HepG2 (cell line): ENCODE measurements around the gene AGO4. TPM values are rescaled to one million over a fixed set of nuclear protein-coding genes. Genes with fewer than 3 reads are reported as not detected.
A peak's percentile ranks its signal among the peaks of the same experiment; 100 is the strongest.

Experiments used
- CREB1 ChIP-seq, 2 experiments: fragments of 450-650 bp in 1 of 2; IDR thresholded peaks; 2 replicates each; pipeline ENCODE4 v1.6.1; 2016 to 2017; ENCODE audit warnings: control low read depth in 1 of 2, mild to moderate bottlenecking in 1 of 2, missing compliant biosample characterization in 1 of 2, missing genetic modification characterization in 1 of 2
- RBFOX2 ChIP-seq: fragments of 200-400 bp; formaldehyde crosslinking; IDR thresholded peaks from 2 replicates; pipeline ENCODE4 v1.6.1; 2017; ENCODE audit warnings: low read depth, mild to moderate bottlenecking, low read length
- RCOR2 ChIP-seq: IDR thresholded peaks from 2 replicates; pipeline ENCODE4 v1.6.1; 2016; ENCODE audit warnings: missing biosample characterization, missing genetic modification reagents
- SP5 ChIP-seq: IDR thresholded peaks from 2 replicates; pipeline ENCODE4 v1.6.1; 2016; ENCODE audit warnings: low read depth, borderline replicate concordance
- STAT5B ChIP-seq: sonication (generic); formaldehyde crosslinking; IDR thresholded peaks from 2 replicates; pipeline ENCODE4 v1.4.0; 2020; ENCODE audit warnings: missing genetic modification reagents
- YY1 ChIP-seq: IDR thresholded peaks from 2 replicates; pipeline ENCODE4 v1.6.1; 2011; ENCODE audit warnings: low read length, low read depth, moderate library complexity, mild to moderate bottlenecking; ENCODE audit not compliant: insufficient read depth, insufficient replicate concordance
- ZIK1 ChIP-seq: sonication (generic); formaldehyde crosslinking; IDR thresholded peaks from 2 replicates; pipeline ENCODE4 v1.5.0; 2020; ENCODE audit warnings: mild to moderate bottlenecking, low read depth, missing genetic modification reagents, borderline replicate concordance
- ZNF12 ChIP-seq: sonication (generic); formaldehyde crosslinking; IDR thresholded peaks from 2 replicates; pipeline ENCODE4 v1.5.0; 2020; ENCODE audit warnings: missing genetic modification reagents
- ZNF350 ChIP-seq: sonication (generic); formaldehyde crosslinking; IDR thresholded peaks from 2 replicates; pipeline ENCODE4 v1.4.0; 2020; ENCODE audit warnings: mild to moderate bottlenecking, low read depth, missing genetic modification reagents, borderline replicate concordance
- ZNF468 ChIP-seq: sonication (generic); formaldehyde crosslinking; IDR thresholded peaks from 2 replicates; pipeline ENCODE4 v1.8.0; 2022; ENCODE audit warnings: mild to moderate bottlenecking, moderate library complexity, missing genetic modification reagents
- ZNF501 ChIP-seq: sonication (generic); formaldehyde crosslinking; IDR thresholded peaks from 2 replicates; pipeline ENCODE4 v1.5.1; 2020; ENCODE audit warnings: mild to moderate bottlenecking, moderate library complexity, missing genetic modification reagents
- ZNF547 ChIP-seq: sonication (generic); formaldehyde crosslinking; IDR thresholded peaks from 2 replicates; pipeline ENCODE4 v1.5.1; 2020; ENCODE audit warnings: mild to moderate bottlenecking, missing genetic modification reagents
- ZSCAN20 ChIP-seq: sonication (generic); formaldehyde crosslinking; IDR thresholded peaks from 2 replicates; pipeline ENCODE4 v1.4.0; 2020; ENCODE audit warnings: missing genetic modification reagents, mild to moderate bottlenecking, borderline replicate concordance
- polyA plus RNA-seq, 8 experiments: library from polyadenylated mRNA; depleted of rRNA in 3 of 8; stranded (reverse) in 7 of 8; unstranded in 1 of 8; fragments of >200 nt; fragmentation: Illumina TruSeq in 4 of 8; extraction: Trizol in 4 of 8; gene quantifications; 2 replicates each; pipeline versions ENCODE4 v1.2.1 to v1.2.3, GENCODE V29; 2011 to 2016; ENCODE audit warnings: low read depth in 4 of 8, missing spikeins in 1 of 8, mixed read lengths in 1 of 8; ENCODE audit not compliant: insufficient read depth in 1 of 8
- total RNA-seq, 5 experiments: library from RNA; depleted of rRNA; stranded (reverse); fragments of >200 nt; fragmentation: Illumina TruSeq; extraction: Trizol; gene quantifications; 2 replicates each; pipeline ENCODE4 v1.2.3, GENCODE V29; 2016; ENCODE audit warnings: low read depth in 1 of 5
- TF ChIP-seq, protein P1 (sequence below): sonication (generic); formaldehyde crosslinking; IDR thresholded peaks from 2 replicates; pipeline ENCODE4 v1.5.1; 2020; ENCODE audit warnings: missing genetic modification reagents, mild to moderate bottlenecking, borderline replicate concordance
- TF ChIP-seq, protein P2 (sequence below): IDR thresholded peaks from 2 replicates; pipeline ENCODE4 v1.6.1; 2016; ENCODE audit warnings: mild to moderate bottlenecking
- TF ChIP-seq, protein P3 (sequence below): sonication (generic); formaldehyde crosslinking; IDR thresholded peaks from one replicate; pipeline ENCODE4 v1.5.1; 2020; ENCODE audit warnings: mild to moderate bottlenecking, missing genetic modification reagents; ENCODE audit errors: not compliant biosample characterization

AGO4 gene
- total and polyA plus RNA-seq, 2 of the 13 experiments (the other 11 are each of a cell fraction or from before 2014, with no cell fraction given) = 6.0 to 13.8 TPM

DNA sequence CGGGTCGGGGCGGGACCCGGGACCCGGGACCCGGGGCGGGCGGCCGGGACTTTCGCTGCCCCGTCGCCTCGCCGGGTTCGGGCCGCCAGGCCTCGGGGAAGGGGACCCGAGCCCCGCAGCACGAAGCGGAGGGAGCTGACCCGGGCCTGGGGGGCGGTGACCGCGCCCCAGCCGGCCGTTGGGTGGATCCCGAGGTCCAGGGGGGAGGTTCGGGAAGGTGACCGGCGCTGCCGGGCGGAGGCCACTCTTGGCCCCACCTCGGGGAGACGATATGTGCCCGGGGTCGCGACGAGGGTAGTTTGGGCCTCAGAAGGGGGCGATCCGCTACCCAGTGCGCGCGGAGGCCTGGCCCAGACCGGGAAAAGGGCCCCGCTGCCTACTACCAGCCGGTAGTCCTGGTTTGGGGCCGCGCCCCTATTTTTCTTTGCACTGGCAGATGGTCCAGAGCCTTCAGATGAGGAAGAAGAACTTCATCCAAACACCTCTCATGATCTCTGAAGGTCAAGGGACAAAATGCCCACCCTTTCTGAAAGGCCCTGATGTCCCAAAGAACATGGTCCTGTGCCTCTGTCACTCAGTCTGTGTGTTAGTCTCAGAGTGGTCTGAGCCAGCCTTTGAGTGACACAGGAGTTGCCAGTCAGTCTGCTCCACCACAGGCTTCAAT is 766 bp downstream of the AGO4 start (continued):
- TF ChIP-seq, protein P1, sequence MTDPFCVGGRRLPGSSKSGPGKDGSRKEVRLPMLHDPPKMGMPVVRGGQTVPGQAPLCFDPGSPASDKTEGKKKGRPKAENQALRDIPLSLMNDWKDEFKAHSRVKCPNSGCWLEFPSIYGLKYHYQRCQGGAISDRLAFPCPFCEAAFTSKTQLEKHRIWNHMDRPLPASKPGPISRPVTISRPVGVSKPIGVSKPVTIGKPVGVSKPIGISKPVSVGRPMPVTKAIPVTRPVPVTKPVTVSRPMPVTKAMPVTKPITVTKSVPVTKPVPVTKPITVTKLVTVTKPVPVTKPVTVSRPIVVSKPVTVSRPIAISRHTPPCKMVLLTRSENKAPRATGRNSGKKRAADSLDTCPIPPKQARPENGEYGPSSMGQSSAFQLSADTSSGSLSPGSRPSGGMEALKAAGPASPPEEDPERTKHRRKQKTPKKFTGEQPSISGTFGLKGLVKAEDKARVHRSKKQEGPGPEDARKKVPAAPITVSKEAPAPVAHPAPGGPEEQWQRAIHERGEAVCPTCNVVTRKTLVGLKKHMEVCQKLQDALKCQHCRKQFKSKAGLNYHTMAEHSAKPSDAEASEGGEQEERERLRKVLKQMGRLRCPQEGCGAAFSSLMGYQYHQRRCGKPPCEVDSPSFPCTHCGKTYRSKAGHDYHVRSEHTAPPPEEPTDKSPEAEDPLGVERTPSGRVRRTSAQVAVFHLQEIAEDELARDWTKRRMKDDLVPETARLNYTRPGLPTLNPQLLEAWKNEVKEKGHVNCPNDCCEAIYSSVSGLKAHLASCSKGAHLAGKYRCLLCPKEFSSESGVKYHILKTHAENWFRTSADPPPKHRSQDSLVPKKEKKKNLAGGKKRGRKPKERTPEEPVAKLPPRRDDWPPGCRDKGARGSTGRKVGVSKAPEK (CRISPR knock-in tag) = no peak
- TF ChIP-seq ZNF547 (CRISPR knock-in tag) = 0 out of 2 replicates have a peak, but pooled peaks have one; percentile 31
- TF ChIP-seq YY1 = peak; percentile 26
- TF ChIP-seq ZNF350 (CRISPR knock-in tag) = no peak
- TF ChIP-seq, protein P2, sequence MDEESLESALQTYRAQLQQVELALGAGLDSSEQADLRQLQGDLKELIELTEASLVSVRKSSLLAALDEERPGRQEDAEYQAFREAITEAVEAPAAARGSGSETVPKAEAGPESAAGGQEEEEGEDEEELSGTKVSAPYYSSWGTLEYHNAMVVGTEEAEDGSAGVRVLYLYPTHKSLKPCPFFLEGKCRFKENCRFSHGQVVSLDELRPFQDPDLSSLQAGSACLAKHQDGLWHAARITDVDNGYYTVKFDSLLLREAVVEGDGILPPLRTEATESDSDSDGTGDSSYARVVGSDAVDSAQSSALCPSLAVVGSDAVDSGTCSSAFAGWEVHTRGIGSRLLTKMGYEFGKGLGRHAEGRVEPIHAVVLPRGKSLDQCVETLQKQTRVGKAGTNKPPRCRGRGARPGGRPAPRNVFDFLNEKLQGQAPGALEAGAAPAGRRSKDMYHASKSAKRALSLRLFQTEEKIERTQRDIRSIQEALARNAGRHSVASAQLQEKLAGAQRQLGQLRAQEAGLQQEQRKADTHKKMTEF (CRISPR knock-in tag) = no peak
- peak; percentile 67 for TF ChIP-seq RBFOX2
- TF ChIP-seq RCOR2 = no peak
- 0 out of 2 replicates have a peak, but pooled peaks have one; percentile 49 for TF ChIP-seq ZSCAN20 (CRISPR knock-in tag)
- TF ChIP-seq CREB1 (IDR thresholded peaks at IDR 0.05) = no peak
- no peak for TF ChIP-seq CREB1 (CRISPR knock-in tag; IDR thresholded peaks at IDR 0.05)
- no peak for TF ChIP-seq STAT5B (CRISPR knock-in tag)
- TF ChIP-seq ZNF501 (CRISPR knock-in tag) = peak; percentile 61
- no peak for TF ChIP-seq SP5 (CRISPR knock-in tag)
- TF ChIP-seq ZNF468 (CRISPR knock-in tag) = no peak
- no peak for TF ChIP-seq ZNF12 (CRISPR knock-in tag)
- TF ChIP-seq, protein P3, sequence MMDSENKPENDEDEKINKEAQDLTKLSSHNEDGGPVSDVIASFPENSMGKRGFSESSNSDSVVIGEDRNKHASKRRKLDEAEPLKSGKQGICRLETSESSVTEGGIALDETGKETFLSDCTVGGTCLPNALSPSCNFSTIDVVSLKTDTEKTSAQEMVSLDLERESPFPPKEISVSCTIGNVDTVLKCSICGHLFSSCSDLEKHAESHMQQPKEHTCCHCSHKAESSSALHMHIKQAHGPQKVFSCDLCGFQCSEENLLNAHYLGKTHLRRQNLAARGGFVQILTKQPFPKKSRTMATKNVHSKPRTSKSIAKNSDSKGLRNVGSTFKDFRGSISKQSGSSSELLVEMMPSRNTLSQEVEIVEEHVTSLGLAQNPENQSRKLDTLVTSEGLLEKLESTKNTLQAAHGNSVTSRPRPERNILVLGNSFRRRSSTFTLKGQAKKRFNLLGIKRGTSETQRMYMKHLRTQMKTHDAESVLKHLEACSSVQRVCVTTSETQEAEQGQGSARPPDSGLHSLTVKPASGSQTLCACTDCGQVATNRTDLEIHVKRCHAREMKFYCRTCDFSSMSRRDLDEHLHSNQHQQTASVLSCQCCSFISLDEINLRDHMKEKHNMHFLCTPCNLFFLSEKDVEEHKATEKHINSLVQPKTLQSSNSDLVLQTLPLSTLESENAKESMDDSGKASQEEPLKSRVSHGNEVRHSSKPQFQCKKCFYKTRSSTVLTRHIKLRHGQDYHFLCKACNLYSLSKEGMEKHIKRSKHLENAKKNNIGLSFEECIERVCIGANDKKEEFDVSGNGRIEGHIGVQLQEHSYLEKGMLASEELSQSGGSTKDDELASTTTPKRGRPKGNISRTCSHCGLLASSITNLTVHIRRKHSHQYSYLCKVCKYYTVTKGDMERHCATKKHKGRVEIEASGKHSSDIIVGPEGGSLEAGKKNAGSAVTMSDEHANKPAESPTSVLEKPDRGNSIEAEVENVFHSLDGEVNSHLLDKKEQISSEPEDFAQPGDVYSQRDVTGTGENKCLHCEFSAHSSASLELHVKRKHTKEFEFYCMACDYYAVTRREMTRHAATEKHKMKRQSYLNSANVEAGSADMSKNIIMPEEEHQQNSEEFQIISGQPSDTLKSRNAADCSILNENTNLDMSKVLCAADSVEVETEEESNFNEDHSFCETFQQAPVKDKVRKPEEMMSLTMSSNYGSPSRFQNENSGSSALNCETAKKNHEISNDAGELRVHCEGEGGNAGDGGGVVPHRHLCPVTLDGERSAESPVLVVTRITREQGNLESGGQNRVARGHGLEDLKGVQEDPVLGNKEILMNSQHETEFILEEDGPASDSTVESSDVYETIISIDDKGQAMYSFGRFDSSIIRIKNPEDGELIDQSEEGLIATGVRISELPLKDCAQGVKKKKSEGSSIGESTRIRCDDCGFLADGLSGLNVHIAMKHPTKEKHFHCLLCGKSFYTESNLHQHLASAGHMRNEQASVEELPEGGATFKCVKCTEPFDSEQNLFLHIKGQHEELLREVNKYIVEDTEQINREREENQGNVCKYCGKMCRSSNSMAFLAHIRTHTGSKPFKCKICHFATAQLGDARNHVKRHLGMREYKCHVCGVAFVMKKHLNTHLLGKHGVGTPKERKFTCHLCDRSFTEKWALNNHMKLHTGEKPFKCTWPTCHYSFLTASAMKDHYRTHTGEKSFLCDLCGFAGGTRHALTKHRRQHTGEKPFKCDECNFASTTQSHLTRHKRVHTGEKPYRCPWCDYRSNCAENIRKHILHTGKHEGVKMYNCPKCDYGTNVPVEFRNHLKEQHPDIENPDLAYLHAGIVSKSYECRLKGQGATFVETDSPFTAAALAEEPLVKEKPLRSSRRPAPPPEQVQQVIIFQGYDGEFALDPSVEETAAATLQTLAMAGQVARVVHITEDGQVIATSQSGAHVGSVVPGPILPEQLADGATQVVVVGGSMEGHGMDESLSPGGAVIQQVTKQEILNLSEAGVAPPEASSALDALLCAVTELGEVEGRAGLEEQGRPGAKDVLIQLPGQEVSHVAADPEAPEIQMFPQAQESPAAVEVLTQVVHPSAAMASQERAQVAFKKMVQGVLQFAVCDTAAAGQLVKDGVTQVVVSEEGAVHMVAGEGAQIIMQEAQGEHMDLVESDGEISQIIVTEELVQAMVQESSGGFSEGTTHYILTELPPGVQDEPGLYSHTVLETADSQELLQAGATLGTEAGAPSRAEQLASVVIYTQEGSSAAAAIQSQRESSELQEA (CRISPR knock-in tag) = peak; percentile 45
- 0 out of 2 replicates have a peak, but pooled peaks have one; percentile 42 for TF ChIP-seq ZIK1 (CRISPR knock-in tag)
